GM13977 (cell line): ENCODE data around the gene DUSP22.

Experiments
- DNase-seq: peaks from one replicate; pipeline ENCODE4 v3.0.0; 2012; ENCODE audit warnings: low spot score
- in situ Hi-C: fragments of 300-500 bp; cut with MboI; formaldehyde crosslinking; loops from one replicate; pipeline ENCODE4 v1.12.0; 2022; ENCODE audit warnings: low sequenced_read_pairs, low pct_unique_long_range_greater_than_20kb, mixed read lengths, inconsistent platforms; ENCODE audit not compliant: unreplicated experiment
- TF ChIP-seq, protein P1 (sequence below): IDR thresholded peaks from 2 replicates; pipeline ENCODE4 v1.5.1; 2012; ENCODE audit warnings: mild to moderate bottlenecking, control low read depth; ENCODE audit not compliant: insufficient read depth; ENCODE audit errors: extremely low read depth, missing control alignments

The DUSP22 gene

DNA sequence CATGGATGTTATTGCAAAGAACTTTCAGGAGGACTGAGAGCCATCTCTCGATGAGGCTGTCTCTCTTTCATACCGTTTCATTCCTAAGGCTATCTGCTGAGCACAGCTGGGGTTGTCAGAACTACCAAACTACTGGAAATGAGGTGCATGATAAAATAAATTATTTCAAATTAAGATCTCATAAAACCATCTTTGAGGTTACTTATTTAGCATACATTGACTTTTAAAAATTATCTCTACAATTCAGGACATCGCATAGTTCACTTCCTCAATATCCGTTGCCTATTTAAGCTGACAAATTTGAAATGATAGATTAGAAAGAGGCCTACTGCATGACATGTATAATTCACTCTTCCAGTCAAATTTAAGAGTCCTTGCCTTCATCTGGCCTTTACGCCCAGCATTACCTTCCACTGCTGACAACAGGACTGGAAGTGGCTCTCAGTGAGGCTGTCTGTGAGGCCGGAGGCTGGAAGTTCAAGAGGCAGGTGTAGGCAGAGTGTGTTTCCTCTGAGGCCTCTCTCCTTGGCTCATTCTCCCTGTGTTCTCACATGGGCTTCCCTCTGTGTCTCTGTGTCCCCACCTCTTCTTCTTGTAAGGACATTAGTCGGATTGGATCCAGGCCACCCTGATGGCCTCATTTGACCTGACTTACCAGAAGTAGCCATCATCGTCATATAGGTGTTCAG lies 12.8 kb upstream of the DUSP22 start:
- no peak for DNase-seq
- TF ChIP-seq, protein P1, sequence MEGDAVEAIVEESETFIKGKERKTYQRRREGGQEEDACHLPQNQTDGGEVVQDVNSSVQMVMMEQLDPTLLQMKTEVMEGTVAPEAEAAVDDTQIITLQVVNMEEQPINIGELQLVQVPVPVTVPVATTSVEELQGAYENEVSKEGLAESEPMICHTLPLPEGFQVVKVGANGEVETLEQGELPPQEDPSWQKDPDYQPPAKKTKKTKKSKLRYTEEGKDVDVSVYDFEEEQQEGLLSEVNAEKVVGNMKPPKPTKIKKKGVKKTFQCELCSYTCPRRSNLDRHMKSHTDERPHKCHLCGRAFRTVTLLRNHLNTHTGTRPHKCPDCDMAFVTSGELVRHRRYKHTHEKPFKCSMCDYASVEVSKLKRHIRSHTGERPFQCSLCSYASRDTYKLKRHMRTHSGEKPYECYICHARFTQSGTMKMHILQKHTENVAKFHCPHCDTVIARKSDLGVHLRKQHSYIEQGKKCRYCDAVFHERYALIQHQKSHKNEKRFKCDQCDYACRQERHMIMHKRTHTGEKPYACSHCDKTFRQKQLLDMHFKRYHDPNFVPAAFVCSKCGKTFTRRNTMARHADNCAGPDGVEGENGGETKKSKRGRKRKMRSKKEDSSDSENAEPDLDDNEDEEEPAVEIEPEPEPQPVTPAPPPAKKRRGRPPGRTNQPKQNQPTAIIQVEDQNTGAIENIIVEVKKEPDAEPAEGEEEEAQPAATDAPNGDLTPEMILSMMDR, result no peak
- in situ Hi-C loops, result no loop called here

DNA sequence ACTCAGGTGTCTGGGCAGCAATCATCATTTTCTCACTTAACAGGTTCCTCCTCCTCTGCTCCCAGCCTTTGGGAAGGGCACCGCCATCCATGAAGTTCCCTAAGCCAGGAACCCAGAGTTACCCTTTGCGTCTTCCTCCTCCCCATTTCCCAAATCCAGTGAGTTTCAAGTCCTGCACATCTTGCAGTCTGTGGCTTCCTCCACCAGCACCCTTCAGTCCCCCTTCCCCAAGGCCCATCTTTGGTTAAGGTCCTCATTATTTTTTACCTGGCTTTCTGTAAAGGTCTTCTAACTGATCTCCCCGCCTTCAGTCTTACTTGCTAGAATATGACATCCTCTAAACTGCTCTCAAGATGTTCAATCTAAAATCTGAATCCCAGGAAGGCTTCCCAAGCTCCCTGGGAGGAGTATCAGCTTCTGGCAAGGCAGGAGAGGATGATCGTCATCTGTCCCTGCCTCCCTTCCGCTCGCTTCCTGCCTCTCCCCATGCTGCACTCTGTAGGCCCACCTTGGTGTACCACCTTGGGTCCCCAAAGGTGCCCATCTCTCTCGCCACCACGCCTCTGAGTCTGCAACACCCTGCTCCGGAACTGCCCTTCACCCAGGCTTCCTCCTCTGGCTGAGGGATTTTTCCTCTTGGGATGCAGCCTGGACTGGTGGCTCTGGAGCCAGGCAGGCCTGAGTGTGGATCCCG lies 11.4 kb upstream of the DUSP22 start:
- in situ Hi-C loops, result no loop called here
- TF ChIP-seq, protein P1, result no peak
- no peak for DNase-seq

DNA sequence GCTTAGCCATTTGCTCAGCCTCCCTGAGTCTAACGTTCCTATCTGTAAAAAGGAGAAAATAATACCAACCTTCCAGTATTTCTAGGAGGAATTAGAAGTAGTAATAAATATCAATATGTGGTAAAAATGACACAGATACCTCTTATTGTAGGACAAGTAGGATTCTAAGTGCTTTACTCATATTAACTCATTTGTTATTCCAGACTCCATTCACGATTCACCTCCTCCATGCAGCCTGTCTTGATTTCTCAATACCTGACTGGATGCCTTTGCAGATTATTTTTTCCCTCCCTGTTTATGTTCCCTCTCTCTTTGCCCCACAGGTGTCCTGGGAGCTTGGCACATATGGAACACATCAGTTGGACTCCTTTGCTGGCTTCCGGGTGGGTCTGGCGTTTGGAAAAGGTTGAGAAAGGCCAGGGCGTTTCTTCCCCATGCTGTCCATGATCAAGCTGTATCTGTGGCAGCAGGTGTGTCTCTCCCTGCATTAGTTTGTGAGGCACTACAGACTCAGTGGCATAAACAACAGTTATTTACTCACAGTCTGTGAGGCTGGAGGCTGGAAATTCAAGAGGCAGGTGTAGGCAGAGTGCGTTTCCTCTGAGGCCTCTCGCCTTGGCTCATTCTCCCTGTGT lies 10.7 kb upstream of the DUSP22 start:
- in situ Hi-C loops, result no loop called here
- DNase-seq, result no peak
- TF ChIP-seq, protein P1, result no peak

DNA sequence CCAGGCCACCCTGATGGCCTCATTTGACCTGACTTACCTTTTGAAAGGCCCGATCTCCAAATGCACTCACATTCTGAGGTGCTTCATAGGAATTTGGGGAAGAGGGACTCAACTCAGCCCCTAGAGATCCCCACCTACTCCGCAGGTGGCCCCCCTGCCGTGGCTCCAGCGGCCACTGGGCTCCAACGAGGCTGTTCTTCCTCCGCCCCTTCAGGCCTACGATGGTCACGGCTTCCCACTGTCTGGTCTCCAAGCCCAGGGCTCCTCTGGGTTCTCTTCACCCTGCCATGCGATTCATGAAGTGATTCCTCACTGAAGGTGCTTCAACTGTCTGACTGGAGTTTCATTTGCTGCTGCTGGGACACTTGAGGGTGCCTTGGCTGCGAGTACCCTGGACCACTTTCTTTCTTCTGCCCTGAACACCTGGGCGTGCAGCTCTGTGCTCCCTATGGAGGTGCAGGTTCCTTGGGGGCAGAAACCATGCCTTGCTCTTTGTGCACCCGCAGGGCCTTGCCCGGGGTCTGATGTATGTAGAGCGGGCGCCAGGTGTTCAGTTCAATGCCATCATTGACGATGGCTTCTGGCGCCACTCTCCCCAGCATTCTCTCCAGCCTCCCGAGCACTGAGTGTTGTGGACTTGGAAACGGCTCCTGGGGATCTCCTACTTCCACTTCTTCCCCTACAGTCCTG lies 10.0 kb upstream of the DUSP22 start:
- TF ChIP-seq, protein P1, result no peak

DNA sequence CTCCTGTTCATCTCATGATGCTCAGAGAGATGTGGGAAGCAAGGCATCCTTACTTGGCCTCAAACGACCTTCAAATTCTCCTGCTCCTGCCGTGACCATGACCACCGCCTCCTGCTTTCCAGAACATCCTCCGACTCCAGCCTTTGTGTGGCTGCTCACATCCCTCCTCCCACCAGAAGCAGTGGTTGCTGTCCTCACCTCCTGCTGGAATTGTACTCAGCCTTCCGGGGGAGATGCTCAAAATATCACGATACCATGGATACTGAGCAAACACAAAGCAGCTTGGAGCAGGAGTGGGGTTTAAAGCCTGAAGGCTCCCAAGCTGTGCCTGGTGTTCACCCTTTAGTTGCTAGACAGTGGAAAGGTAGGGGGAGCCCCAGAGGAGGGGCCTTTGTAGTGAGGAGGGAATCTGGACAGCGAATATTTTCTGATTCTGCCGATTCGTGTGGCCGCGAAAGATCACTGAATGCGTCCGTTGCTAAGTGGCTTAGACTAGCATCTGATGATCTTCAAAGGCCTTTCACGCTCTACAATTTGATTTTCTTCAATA lies 9.3 kb upstream of the DUSP22 start:
- in situ Hi-C loops, result no loop called here
- TF ChIP-seq, protein P1, result no peak
- no peak for DNase-seq

More for the DNA sequence above, 10.0 kb upstream of the DUSP22 start:
- DNase-seq, result no peak
- in situ Hi-C loops, result no loop called here

DNA sequence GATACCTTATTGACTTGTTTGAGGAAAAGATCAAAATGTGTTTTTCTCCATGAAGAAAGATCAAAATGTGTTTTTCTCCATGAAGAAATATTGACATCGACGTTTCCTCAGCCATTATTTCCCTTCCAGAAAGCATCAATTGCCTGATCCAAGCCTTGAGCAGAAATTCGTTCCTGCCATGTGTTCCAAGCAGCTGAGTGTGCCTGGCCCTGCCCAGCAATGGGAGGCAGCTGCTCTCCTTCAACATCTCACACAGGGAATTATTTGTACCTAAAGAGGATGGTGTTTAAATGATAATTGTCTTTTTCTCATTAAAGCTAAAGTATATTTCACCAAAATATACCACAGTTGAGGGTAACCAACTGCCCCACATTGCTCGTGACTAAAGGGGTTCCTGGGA lies 7.8 kb upstream of the DUSP22 start:
- DNase-seq, result no peak
- TF ChIP-seq, protein P1, result no peak
- in situ Hi-C loops, result no loop called here
